ENCODE results near the gene ATP5F1C.
"Not testable (repeated sequence)": the region's sequence is repeated elsewhere in the genome, so short reads cannot be mapped to it uniquely, and the experiment has no call there.

The ATP5F1C gene

DNA sequence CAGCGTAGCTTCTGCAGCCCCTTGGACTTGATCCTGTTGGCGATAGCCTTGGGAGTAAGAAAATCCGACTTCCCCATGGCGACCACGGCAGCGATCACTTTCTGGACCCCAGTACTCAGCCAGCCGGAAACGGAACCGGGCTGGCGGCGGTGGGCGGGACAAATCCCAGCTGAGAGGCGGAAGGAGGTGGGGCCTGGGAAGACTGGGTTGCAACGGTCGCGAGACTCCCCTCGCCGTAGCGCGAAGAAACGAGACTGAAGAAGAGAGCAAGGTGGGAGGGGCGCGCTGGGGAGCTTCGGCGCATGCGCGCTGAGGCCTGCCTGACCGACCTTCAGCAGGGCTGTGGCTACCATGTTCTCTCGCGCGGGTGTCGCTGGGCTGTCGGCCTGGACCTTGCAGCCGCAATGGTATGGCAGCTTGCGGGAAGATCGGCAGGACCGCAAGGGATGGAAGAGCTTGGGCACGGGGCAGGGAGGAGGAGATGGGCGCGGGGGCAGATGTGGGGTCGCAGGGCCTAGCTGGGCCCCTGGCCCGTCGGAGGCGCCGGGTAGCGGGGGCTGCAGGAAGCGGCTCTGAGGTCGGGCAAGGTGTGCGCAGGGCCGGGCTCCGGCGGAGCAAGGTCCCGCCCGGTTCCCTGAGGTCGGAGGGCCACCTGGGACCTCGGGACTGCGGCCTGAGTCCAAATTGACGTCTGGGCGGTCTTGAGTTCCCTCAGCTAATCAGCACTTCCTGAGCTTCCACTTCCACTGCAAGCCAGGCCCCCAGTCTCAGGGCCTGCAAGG, at the start of gene ATP5F1C, which contains the start of gene KIN:
ATP5F1C (plus strand) TSS at position 321 of the 782 bp plus-strand sequence; CDS start at position 352, 31 bp downstream.
KIN (minus strand) TSS at position 137 of the 782 bp plus-strand sequence; CDS start at position 77, 60 bp downstream.
- DNase-seq: peak; percentile 99

DNA sequence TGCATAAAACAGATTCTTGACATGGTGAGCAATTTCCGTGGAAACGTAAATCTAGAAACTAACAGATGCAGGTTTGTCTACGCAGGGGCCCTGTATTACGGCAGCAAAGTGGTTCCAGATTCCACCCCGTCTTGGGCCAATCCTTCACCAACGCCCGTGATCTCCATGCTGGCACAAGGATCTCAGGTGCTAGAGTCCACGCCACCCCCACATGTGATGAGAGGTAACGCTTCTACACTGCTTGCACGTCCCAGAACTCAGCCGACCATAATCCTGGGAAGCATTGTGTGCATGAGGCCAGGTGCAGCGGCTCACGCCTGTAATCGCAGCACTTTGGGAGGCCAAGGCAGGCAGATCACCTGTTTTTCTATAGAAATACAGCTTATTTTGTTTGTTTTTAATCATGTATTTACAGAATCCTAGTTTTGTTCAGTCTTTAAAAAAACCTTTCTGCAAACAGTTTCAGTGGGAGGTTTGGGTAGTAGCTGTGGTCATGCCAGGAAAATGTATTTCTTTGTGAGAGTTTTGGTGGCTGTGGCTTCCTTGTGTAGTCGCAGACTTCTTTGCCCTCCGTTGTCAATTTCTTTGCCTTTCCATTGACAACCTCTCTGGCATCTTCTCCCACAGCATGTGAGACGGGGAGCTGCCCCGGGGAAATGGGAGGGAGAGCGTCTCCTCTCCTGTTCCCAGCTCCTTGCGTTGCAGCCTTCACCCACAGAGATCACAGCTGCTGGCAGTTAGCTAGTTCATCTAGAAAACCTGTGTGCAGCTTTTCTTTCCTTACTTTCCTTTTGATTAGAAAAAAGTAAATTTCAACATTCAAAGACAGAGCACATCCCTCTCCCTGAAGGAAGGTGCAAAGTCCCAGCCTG, 49.2 kb upstream of the ATP5F1C start:
- DNase-seq: no peak

DNA sequence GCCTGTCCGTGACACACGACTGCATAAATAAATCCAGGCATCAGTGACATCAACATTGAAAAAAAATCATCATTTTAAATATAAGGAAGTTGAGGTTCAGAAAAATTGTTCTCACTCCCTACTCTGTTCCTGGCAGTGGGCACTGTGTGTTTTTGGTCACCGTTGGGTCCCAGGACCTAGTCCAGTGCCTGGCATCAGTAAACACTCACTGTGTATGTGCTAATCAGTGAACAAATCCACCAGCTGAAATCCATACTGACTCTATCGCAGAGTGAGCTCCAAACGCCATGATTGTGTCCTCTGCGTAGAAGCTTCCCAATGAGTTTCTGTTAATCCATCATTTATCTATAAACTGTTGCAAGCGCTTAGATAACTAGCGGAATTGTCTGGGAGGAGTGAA, 43.7 kb upstream of the ATP5F1C start:
- no peak for DNase-seq

DNA sequence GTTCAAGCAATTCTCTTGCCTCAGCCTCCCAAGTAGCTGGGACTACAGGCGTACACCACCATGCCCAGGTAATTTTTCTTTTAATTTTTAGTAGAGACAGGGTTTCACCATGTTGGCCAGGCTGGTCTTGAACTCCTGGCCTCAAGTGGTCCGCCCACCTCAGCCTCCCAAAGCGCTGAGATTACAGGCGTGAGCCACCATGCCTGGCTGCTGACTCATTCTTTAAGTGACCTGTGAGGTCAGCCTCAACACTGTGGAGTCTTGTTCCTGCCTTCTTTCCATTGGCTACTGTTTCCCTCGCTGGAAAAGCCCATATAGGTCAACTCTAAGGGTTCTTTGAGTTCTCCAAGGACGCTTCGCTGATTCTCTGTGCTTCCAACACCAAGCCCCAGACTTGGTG, 39.3 kb upstream of the ATP5F1C start:
- not testable (repeated sequence) for DNase-seq

DNA sequence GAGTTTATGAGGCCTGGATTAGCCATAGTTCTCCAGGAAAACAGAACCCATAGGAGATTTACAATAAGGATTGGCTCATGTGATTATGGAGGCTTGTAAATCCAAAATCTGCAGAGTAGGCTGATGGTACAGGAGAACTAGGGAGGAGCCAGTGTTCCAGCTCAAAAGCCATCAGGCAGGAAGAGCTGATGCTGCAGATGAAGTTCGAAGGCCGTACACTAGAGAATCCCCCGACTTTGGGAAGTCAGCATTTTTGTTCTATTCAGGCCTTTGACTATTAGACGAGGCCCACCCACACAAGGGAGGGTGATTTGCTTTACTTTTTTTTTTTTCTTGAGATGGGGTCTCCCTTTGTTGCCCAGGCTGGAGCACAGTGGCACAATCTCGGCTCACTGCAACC, 37.8 kb upstream of the ATP5F1C start:
- no peak for DNase-seq

DNA sequence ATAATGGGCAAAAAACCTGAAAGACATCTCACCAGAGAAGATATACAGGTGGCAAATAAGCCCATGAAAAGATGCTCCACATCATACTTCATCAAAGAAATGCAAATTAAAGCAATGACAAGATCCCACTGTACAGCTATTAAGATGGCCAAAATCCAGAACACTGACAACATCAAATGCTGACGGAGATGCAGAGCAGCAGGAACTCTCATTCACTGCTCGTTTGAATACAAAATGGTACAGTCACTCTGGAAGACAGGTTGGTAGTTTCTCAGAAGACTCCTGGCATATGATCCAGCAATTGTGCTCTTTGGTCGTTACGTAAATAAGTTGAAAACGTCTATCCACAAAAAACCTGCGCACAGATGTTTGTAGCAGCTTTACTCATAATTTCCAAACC, 35.7 kb upstream of the ATP5F1C start:
- no peak for DNase-seq

DNA sequence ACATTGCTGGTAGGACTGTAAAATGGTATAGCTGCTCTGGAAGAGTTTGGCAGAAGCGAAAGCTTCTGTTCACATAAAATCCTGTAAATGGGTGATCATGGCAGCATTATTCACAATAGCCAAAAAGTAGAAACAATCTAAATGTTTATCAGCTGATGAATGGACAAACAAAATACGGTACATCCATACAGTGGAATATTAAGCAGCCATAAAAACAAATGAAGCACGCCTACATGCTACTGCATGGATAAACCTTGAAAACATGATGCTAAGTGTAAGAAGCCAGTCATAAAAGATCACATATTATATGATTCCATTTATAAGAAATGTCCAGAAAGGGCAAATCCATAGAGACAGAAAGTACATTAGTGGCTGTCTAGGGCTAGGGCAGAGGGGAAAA, 32.9 kb upstream of the ATP5F1C start:
- no peak for DNase-seq

DNA sequence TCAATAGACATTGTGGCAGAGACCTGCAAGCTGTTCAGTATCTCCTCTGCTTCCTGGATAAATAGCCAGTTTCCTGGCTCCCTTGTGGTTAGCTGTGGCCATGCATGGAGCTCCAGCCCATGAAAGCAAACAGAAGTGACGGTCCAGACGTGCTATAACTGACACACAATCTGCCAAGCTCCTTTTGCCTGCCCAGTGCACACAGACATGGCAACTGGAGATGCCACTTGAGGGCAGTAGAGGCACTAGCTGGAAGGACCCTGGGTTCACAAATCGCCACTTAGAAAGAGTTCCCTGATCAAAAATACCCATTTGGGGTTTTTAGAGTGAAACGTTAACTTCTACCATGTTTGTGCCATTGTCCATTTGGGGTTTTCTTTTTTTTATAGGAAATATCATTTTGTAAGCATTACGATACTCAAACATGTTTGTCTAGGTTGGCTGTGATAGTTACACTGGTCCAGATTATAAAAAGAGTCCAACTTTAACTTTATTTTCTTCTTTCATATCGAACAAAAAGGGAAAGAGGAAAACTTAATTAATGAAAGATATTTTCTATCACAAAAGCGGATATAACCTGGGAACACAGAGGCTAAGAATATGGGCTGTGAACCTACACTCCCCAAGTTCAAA, 31.5 kb upstream of the ATP5F1C start:
- no peak for DNase-seq

DNA sequence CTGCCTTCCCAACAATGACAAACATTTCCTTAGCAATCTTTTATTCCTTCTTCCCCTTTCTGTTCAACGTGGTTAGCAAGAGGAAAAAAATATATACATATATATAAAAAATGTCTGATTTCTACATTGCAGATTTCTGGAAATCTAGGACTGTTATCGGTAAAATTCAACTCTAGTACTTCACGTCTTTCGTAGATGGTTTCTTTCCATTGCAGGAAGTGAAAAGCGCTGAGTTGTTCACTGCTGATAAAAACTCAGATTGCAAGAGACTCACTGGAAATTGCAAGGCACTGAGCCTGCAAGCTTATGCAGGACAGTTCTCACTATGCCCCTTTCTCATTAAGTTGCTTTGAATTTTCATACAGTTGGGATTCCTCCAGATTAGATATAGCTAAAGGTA, 24.0 kb upstream of the ATP5F1C start:
- DNase-seq: no peak

DNA sequence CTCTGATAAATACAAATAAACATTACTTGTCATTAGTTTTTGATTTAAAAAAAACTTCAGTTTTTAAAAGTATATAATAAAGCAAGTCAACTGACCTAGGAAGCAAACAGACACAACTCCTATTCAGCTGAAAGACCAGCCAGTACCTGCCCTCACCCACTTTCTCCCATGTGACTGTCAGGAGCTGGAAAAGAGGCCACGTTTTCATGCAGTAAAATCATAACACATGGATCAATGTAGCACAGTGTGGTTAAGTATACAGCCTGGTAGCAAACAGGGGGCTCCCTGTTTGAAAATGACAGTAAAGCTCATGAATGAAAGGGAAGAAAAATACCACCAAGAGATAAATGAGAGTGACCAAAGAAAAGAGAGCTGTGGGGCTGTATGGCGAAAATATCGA, 21.7 kb upstream of the ATP5F1C start:
- DNase-seq: no peak

DNA sequence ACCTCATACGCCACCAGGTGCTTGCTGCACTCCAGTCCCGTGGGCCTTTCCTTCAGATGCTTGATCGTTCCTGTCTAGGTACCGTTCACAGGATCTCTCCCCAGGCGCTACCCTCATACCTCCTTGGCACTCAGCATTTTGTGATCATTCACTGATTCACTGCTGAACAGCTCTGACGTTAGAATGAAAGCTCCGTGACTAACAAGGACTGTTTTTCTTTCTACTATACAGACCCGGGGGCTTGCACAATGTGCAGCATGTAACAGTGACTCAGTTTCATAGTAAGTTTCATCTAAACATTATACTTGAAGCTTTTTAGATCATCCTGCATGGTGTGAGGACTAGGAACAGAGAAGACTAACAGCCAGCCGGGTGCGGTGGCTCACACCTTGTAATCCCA, 20.8 kb upstream of the ATP5F1C start:
- no peak for DNase-seq

DNA sequence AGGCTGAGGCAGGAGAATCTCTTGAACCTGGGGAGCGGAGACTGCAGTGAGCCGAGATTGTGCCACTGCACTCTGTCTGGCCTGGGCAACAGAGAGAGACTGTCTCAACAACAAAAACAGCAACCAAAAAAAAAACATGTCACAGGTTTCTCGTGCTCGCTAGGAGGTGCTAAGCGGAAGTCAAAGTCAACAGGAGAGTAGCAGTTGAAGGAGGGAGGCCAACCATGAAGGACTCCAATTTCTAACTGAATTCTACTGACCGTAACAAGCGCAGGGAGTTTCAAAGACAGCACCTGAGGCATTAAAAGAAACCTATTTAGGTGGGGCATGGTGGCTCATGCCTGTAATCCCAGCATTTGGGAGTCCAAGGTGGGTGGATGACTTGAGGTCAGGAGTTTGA, 19.6 kb upstream of the ATP5F1C start:
- no peak for DNase-seq

DNA sequence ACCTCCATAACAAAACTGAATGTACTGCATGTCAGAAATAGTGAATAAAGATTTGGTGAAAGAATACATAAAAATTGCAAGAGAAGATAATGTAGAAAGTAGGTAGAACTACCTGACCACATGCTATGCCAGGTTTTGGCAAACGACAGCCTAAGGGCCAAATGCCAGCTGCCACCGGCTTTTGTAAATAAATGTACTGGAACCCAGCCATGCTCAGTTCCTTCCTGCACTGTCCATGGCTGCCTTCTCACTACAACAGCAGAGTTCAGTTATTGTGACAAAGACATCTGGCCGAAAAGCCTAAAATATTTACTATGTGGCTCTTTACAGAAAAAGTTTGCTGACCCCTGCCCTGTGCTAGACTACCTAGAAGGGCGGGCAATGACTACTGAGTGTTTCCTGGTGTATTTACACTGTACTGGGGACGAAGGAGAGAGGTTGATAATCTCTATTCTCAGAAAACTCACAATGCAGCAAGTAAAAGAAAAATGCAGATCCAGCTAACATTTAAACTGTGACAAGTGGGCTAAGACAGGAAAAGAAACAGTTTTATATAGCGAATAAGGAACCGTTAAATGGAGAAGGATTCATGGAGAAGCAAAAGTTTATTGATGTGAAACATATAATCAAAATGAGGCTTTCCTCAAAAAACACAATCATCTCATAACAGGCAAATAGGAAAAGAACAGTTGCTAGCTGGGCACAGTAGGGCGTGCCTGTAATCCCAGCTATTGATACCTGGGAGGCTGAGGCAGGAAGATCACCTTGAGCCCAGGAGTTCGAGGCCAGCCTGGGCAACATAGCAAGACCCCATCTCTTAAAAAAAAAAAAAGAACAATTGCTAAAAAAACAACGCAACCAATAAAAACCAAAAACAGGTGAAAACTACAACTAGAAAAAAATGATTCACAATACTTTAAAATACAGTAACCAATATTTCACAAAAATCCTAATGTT, 13.9 kb upstream of the ATP5F1C start:
- no peak for DNase-seq

DNA sequence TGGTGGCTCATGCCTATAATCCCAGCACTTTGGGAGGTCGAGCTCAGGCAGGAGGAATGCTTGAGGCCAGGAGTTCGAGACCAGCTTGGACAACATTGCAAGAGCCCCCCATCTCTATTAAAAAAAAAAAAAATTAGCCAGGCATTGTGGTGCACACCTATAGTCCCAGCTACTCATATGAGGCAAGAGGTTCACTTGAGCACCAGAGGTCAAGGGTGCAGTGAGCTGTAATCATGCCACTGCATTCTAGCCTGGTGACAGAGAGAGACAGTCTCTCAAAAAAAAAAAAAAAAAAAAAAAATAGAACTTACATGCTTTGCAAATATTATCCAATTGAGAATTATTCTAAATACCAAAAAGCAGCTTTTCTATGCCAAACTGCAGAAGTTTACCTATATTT, 11.2 kb upstream of the ATP5F1C start:
- no peak for DNase-seq

DNA sequence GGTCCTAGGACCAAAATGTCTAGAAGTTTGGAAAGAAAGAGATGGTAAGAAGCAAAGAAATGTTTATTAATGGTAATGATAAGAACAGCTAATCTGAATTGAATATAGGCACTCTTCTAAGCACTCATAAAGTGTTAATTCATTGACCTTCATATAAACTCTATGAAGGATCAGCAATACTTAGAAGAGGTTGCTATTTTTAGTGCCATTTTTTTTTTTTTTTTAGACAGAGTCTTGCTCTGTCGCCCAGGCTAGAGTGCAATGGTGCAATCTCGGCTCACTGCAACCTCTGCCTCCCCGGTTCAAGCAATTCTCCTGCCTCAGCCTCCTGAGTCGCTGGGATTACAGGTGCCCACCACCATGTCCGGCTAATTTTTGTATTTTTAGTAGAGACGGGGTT, 5.8 kb upstream of the ATP5F1C start:
- not testable (repeated sequence) for DNase-seq

DNA sequence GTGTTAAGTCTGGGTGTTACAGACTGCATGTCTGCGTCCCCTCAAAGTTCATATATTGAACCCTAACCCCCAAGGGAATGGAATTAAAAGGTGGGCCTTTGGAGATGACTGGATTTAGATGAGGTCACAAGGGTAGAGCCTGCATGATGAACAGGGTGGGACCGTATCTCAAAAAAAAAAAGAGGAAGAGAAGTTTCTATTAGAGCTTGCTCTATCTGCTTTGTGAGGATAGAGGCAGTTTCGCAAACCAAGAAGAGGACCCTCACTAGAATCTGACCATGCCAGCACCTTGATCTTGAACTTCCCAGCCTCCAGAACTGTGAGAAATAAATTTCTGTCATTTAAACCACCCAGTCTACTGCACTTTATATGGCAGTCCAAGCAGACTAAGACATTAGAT, 1.5 kb upstream of the ATP5F1C start:
- no peak for DNase-seq

DNA sequence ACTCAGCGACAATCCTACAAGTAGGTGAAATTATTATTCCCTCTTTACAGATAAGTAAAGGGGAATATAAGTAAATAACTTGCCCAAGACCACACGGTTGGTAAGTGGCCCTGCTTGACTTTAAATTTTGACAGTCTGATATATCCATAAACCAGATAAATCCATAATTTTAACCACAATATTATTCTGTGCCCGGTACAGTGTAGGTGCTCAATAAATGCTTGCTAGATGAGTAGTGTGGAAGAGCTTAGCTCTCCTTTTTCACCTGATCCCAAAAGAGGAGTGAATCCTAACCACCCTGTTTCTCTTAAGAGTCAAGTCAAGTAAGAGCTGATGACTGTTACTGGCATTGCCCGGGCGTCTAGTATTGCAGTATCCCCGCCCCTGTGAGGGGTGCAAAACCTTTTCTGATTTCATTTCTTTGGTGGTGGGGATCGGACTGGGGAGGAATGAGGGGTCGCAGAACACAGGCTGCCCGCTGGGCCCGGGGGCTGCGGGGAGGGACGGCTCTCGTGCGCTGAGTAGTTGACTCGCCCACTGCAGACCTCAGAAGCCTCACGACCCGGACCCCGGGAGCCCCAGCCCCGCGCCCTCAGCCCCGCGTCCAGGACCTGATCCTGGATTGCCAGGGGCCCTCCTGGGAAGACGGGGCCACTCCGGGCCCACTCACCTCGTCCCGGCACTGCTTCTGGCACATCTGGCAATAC, 674 bp upstream of the ATP5F1C start:
- no peak for DNase-seq

DNA sequence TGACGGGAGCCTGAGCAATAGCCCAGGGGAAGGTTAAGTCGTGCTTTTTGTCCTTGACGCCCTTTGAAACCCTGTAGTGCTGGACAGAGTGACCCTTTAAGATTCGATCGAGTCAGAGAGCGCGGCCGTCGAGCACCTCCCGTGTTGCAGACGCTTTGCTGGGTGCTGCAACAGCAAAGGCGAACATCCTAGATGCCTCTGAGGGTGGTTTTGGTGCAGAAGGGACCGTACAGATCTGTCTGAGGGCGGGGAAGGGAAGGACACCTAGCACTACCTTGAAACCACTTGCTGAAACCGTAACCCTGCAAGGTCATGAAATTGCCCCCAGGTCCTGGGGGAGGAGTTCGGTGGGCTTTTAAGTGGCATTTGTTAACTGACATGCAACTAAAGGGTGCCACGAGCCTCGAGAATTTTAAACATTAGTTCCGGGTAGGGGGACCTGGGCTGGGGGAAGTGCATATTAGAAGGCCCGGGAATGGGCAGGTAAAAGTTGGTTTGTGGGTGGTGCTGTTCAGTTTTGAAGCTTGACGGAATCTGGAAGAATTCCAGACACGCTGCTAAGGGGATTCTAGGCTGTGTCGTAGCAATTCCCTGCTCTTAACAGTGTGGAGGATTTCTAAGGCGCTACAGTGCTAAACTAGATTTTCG, 786 bp downstream of the ATP5F1C start:
- DNase-seq: peak; percentile 35

DNA sequence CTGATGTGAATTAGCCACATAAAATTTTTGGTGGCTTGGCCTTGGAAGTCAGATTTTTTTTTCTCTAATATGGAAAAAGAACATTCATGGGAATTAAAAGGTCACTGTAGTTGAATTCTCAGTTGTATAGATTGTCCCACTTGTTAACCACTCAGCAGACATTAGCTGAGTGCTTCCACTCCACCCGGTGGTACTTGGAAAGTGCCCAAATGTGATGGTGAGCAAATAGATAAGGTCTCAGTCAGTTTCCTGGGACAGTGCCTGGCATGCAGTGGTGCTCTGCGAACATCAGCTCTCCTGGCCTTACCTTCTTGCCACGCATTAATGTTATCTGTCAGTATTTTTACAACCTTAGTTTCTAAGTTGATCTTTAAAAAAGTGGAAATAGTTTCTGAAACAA, 1.4 kb downstream of the ATP5F1C start:
- no peak for DNase-seq

DNA sequence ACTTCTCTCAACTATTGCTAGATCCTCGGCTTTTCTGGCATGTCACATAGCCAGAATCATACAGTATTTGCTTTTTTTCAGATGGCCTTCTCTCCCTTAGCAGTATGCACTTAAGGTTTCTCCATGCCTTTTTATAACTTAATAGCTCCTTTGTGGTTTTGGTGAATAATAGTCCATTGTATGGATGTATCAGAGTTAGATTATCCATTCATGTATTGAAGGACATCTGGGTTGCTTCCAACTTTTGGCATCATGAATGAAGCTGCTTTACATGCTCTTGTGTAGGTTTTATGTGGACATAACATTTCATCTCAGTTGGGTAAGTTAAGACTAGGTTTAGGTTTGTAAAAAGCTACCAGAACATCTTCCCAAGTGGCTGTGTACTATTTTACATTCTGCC, 4.6 kb downstream of the ATP5F1C start:
- no peak for DNase-seq

All from eye (tissue), 1 donor.